NAMALWA (cell line): ENCODE measurements around the gene ZBTB45.

Source experiments
- DNase-seq: peaks from one replicate; pipeline ENCODE4 v3.0.0-alpha.2; 2015; ENCODE audit warnings: low spot score

The ZBTB45 gene

DNA sequence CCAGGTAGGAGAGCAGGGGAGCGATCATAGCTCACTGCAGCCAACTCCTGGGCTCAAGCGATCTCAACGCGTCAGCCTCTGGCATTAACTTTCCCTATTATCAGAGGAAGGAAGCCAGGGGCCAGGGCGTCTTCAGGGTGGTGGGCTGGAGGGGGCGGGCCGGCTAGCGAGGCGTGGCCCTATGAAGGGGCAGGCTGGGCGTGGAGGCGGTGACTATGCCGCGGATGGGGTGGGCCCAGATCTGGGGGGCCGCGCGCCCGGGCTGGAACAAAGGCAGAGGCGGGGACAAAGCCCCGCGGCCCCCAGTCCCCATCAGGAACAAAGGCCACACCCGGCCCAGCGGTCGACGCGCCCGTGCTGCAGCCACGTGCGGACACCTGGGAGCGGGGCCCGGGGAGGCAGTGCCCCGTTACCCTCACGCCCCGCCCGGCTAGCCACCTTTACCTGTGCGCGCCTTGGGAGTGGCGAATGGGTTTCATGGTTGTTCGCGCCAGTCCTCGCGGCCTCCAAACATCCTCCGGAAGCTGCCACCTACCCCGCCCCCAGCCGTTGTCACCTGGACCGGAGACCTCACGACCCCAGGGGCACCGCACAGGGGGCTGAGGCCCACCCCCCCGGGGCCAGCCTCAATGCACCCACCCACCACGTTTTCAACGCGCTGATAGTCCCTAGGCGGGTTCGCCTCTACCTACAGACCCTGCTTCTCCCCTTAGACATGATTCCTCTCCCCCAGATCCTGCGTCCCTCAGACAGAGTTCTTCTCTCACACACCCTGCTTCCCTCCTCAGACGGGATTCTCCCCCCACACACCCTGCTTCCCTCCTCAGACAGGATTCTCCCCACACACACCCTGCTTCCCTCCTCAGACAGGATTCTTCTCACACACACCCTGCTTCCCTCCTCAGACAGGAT, 18.9 kb upstream of the ZBTB45 start:
- DNase-seq: no peak

DNA sequence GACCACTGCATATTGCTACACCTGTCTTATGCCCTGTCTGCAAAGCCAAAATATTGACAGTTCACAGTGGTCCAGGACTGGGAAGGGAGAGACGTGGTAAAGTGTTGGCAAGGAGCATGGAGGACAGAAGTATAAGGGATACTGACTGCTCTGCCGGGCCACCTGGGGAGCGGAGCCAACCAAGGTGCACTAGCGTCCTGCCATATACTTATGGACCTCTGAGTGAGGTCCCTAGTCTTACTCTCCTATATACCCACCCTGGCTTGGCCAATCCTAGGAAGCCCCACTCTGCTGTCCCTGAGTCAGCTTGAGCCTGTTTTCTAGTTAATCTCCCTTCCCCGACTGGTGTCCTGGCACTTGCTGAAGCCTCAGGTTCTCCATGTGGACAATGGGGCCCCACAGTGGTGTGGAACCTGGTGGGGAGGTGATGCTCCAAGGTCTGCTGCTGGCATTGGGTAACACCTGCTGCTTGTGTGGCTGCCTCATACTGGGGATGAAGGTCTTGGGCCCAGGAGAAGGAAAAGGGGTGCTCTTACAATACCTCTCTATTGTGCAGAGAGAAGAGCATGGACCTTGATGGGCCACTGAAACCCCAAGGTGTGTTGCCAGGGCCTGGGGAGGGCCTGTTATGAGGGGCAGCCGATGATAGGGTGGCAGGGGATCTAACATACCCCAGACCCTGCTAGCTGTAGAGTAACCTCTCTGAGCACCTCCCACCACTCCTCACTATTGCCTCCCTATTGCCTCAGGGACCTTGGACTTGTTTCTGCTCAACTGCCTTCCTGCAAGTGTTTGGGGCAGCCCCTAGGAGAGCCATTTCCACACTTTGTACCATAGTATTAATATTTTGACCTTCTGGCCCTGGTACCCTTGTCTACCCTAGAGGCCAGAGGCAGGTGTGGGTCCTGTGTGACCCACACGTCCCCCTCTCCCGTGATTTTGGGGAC, 17.5 kb upstream of the ZBTB45 start:
- no peak for DNase-seq

DNA sequence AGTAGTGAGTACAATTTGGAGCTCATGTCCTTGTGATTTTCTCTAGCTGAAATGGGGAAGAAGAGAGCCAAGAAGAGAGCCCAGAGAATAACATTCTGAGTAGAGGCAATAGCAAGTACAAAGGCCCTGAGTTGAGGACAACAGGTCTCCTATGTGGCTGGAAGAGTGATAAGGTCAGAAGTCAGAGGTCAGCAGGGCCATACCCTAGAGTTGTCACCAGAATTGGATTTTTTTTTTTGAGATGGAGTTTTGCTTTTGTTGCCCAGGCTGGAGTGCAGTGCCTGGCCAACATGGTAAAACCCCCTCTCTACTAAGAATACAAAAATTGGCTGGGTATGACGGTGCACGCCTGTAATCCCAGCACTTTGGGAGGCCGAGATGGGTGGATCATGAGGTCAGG, 16.2 kb upstream of the ZBTB45 start:
- DNase-seq: no peak

DNA sequence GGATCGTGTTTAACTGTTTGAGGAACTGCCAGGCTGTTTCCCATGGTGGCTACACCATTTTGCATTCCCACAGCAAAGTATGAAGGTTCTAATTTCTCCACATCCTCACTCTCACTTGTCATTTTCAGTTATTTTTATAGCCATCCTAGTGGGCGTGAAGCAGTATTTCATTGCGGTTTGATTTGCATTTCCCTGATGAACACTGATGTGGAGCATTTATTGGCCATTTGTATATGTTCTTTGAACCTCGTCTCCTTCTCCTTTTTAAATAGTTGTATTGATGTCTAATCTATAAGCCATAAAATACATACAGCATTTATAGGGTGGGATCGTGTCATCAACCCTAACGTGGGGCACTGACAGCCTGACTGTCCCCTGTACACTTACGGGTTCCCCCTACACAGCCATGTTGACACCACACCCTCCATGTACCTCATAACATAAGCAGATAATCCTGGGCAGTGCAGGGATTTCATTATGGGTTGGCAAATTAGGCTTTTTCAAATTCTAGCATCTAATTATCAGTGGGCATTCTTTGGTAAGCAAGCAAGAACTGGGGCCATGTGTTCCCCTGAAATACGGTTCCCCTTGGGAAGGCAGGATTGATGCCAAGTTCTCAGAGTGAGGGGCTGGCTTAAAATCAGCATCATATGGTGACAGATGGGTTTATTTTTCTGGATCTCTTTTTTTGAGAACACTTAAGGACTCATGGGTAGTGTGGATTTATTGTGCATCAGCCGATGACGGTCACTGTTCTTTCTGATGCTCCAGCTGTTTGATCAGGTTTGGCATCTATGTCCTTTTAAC, 11.6 kb upstream of the ZBTB45 start:
- no peak for DNase-seq

DNA sequence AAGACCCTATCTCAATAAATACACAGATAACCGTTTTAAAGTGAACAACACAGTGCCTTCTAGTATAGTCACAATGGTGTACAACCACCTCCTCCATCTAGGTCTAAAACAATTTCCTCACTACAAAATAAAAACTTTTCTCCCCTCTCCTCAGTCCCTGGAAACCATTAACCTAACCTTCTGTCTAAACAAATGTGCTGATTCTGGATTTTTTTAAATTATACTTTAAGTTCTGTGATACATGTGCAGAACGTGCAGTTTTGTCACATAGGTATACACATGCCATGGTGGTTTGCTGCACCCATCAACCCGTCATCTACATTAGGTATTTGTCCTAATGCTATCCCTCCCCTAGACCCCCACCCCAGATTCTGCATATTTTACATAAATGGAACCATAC, 9.8 kb upstream of the ZBTB45 start:
- DNase-seq: no peak

DNA sequence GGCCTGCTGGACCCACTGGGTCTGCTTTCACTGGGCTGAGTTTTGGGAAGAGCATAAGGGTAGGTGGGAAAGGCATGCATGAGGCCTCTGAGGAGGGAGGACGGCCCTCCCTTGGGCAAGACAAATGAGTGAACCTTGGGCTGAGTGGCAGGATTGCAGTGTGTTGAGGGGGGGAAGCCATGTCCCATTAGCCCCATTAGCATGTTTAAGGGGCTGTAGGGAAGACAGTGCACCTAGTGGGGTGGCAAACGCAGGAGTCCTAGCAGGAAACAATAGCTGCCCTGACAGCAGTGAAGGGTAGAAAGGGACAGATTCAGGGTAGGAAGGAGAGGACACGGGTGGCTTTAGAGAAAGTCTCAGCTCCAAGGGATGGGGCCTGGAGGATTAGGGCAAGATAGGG, 3.1 kb upstream of the ZBTB45 start:
- no peak for DNase-seq

DNA sequence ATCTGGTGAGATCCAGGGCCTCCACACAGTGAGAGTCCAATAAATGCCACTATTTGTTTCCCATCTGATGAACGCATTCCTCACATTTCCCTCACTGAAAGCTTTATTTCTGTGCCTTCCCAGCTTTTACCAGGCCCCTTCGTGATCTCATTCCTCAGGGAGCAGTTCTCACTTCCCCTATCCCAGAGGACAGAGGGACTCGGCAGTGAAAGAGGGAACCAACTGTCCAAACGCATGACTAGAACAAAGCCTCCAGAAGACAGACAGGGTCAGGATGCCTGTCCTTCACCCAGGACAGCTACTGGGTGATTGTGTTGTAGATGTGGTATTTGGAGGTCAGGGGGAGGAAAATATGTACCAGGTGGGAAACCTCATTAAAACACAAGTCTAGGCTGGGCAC, 2.0 kb upstream of the ZBTB45 start:
- DNase-seq: no peak

DNA sequence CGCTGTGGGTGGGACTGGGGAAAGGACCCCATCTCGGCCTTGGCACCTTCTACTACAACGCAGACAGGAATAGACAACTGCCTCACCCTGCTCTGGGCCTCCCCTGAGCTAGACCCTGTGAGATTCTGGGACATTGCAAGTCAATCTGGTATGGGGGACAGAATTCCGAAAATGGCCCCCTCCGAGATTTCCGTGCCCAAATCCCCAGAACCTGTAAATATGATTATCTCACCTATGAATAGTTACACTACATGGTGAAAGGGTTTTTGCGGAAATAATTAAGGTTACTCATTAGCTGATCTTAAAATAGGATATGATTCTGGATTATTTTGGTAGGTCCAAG, 618 bp upstream of the ZBTB45 start:
- no peak for DNase-seq

DNA sequence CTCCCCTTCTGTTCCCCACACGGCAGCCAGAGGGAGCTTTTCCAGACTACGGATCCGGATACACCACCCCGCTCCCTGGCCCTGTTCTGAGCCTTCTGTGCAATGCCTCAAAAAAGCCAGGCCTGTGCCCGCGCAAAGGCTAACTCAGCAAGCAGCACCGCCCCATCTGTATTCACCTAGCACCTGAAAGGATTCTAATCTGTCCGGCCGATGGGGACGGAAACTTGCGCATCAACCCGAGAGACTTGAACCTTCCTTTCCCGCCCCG, 589 bp downstream of the ZBTB45 start:
- peak; percentile 73 for DNase-seq

DNA sequence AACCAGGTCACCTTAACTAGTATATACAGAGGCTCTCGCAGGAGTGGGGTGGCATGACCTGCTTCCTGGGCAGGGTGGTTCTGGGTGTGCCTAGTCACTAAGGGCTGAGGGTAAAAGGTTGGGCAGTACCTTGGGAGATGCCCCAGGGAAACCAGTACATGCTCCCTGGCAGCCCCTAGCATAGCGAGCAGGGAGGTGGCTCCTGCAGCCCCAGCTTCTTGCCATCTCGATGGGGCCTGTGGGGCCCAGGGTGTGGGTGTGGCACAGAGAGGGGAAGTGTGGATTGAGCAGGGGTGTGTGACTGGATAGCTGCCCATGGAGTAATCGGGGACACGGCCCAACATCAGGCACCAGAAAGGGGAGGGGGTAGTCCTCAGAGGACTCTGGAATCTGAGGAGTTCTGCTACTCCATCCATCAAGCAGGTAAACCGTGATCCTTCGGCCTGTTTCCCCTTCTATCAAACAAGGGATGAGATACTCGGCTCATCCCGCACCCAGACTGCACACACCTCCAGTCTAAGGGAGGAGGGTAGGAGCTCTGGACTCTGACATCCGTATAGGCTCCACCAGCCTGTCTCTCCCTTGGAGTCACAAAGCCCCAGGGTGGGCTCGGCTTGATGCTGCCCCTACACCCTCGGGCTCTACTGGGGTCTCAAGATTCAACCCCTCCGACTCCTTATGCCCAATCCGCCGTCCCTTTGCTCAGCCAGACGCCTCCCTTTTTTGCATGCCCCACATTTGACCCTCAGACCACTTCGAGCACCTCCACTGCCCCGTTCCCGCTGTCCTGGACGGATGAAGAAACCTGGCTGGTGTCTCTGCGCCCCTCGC, 1.1 kb downstream of the ZBTB45 start:
- no peak for DNase-seq

DNA sequence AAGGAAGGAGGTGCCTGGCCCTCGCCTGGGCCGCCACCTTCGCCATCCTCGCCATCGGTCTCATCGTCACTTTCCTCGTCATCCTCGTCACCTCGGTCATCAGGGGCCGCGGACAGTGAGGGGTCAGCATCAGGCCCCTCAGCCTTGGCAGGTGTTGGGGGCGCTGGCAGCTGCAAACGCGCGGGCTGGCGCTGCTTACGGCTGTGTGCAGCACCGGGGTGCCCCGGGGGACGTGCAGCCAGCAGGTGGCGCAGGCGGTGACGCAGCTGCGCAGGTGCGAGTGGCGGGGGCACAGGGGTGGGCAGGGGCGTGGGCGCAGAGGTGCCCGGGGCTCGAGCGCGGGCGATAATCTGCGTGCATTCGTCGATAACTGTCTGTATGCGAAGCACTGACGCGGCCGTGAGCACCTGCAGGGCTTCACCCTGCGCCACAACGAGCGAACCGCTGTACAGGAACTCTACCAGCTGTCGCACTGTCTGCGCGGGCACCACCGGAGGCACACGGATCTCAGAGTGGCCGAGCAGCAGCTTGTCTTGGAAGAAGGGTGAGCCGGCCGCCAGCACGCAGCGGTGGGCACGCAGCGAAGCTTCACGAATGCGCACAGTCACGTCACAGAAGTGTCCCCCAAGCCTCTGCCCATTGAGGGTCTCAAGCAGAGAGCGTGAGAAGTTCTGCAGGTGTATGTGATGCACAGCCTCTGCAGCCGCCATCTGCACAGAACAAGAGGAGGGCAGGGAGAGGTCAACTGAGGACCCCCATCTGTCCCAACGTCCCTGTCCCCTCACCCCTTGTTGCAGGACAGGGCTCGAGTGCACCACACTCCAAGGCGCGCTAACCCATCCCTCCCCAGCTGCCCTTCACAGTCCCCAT, 2.4 kb downstream of the ZBTB45 start:
- no peak for DNase-seq

DNA sequence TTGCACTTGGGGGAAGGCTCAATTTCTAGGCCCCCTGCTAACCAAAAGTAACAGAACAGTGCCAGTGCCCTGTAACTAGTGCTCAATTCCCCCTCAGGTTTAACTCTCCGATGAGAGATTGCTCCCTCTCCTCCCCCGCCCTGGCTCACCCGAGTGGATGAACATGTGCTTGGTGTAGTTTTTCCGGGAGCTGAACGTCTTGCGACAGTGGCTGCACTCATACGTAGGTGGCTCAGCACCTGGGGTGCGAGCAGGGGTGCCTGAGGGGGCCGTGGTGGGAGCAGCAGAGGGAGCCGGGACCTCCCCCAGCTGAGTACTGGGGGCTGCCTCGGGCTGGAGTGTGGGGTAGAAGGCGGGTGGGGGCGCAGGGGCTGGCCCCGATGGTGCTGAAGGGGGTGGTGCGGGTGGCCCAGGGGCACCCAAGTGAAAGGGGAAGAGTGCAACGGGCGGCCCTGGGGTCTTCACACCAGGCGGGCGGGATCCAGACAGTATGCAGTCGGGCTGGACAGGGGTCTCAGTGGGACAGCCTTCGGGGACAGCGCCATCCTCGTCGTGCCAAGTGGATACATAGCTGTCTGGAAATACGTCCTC, 3.3 kb downstream of the ZBTB45 start:
- DNase-seq: no peak

DNA sequence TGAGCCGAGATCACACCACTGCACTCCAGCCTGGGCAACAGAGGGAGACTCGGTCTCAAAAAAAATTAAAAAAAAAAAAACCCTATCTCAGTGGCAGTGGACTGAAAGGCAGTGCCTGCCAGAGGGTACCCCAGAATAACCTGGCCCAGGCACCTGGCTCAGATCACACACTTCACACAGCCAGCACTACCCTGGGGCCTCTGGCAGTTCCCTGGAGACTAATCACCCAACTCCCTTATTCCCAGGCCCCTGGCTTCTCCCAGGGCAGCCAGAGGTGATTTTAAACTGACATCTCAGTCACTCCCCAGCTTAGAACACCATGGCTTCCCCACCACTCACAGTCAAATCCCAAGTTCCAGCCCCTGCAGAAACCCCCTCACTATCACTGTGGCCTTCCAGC, 4.4 kb downstream of the ZBTB45 start:
- DNase-seq: no peak

DNA sequence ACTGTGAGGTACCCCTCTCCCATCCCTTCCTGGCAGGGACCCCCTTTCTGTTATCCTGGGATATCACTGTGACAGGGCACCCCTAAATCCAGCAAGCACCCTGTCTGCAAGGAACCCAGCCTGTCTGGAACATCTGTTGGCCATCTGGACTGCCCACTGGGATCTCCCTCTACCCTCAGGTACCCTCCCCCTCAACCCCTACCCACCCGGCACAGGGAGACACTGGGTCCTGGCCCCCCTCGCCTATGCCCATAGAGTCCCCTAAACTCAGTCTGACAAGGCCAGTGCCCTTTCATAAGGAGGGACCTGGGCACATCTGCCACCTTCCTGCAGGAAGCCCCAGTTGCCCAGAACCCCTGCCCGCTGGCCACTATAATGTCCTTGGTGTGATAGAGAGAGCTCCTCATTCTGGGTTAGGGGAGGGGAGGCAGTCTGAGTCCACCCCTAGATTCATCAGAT, 5.0 kb downstream of the ZBTB45 start:
- DNase-seq: no peak

DNA sequence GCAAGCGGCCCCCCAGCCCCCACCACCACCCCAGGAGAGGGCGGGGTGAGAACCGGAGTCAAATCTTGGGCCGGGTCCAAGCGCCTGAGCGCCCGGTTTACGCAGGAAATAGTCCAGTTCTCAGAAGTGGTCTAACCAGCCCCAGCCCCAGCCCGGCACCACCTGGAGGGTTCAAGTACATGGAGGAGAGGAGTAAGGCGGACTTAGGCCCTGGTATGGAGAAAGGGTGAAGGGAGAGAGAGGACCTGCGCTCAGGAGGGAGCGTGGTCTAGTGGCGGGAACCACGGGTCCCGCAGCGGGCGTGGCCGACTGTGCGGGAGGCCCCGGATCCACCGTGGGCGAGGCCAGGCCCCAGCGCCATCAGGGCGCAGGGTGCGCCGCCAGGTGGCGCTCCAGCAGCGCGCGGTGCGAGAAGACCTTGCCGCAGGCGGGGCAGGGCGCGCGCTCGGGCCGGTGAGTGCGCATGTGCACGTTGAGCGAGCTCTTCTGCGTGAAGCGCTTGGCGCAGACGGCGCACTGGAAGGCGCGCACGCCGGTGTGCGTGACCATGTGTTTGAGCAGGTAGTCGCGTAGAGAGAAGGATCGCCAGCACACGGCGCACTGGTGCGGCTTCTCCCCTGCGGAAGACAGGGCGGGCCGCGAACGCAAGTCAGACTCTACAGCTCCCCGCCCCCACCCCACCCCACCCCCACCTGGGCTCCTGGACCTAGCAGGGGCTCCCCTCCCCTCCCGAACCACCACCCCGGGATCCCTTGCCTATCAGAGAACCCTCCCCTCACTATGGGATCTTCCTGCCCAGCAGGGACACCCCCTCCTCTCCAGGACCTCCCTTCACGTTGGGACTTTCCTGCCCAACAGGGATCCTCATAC, 5.7 kb downstream of the ZBTB45 start:
- DNase-seq: peak; percentile 96

DNA sequence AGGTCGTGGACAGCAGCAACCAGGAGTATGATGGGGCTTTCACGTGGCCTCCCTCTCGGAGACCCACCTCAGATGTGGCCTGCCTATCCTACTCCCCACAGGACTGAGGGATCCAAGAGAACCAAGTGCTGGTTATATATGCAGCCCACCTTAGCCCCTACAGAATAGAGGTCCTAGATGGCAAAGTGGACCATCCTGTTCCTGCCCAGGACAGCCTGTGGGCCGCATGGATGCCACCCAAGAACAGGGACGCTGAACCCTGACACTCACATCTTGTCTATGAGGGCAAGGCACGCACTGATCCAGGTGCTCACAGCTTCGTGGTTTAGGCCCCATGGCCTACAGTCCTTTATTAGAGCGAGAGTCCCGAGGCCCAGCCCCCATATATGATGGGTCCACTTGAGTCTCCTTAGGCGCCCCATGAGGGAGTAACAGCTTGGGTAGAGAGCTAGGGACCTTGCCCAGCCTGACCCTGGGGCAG, 6.4 kb downstream of the ZBTB45 start:
- no peak for DNase-seq

DNA sequence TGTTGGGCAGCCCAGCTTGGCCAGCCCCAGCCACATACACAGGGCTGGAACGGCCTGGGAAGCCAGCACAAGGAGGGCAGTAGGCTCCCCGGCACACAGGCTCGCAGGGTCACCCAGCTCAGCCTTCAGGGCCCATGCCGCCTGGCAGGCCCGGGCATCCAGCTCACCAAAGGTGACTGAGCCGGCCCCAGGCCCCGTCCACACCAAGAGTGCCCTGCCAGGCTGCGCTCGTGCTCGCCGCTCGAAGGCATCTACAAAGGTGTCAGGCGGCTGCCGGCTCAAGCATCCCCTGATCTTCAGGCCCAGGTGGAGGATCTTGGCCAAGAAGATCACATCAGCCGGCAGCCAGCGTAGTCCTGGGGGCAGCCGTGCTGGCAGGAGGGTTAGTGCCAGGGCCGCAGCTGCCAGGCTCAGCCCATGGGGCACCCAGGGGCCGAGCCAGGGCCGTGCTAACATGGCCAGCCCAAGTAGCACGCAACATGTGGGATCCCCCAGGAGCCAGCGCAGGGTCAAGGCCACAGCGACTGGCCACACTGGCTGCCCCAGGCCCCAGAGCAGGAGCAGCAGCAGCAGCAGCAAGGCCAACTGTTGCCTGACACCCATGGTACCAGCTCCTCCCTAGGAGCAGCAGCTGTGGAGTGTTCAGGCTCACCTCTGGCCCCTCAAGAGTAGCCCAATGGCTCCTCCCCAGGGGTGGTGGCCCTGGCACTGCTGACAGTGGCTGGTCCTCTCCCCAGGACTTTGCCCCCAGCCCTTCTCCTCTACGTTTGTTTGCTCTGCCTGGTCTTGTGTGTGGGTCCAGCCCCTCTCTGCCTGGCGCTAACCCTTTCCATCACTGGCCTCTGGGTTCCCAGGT, 8.0 kb downstream of the ZBTB45 start, which contains the start of gene SLC27A5:
Gene SLC27A5 (minus strand): TSS at position 640 of the 856 bp plus-strand sequence. CDS start 37 bp downstream, at position 603.
- no peak for DNase-seq
